Left ventricle myocardium superior (tissue), 1 donor: ENCODE results near the gene RHOB. TPM values are rescaled to one million over a fixed set of nuclear protein-coding genes. Genes with fewer than 3 reads are reported as not detected.
"Not testable (repeated sequence)": the region's sequence is repeated elsewhere in the genome, so short reads cannot be mapped to it uniquely, and the experiment has no call there.

ENCODE experiments used
- ATAC-seq: fragments of 200-7000 bp; cut with Tn5 transposase; one replicate; pipeline ENCODE4 v1.9.1; 2020; ENCODE audit warnings: mild to moderate bottlenecking, moderate library complexity
- DNase-seq: peaks from one replicate; pipeline ENCODE4 v3.0.0-alpha.2; 2020
- intact Hi-C: fragments of 100-400 bp; cut with micrococcal nuclease; formaldehyde crosslinking; loops from one replicate; pipeline ENCODE4 v1.11.0; 2022
- long read RNA-seq: library from polyadenylated mRNA; unstranded; transcript quantifications from one replicate; pipeline ENCODE4 v2.0.0, GENCODE V29; 2021
- total RNA-seq: library from RNA; stranded (reverse); fragmentation: NEBNext Ultra II Directional; extraction: Animal tissue kit (Norgen Biotek cat#: 25700); gene quantifications from one replicate; pipeline ENCODE4 v1.2.1, GENCODE V29; 2021
- donor health status: DM: no; HTN: yes; CAD: no; lungs with severe emphysema.

Gene RHOB
- total RNA-seq, result 182 TPM
- long read RNA-seq, transcript RHOB-201 (1 exons, 2,372 nt), result major isoform, 150 of 150 reads
- long read RNA-seq, partial matches to known transcripts, result 0 of 150 reads
- long read RNA-seq, other reads (novel, unspliced or antisense), result 0 of 150 reads

GRCh38 chr2:20446917-20447436 lies at the start of gene RHOB:
RHOB (plus strand) TSS chr2:20447074; CDS start chr2:20447466, 392 bp downstream.
- intact Hi-C loops, result no loop called here
- DNase-seq (peak; percentile 98), ATAC-seq (peak; percentile 86)

DNA sequence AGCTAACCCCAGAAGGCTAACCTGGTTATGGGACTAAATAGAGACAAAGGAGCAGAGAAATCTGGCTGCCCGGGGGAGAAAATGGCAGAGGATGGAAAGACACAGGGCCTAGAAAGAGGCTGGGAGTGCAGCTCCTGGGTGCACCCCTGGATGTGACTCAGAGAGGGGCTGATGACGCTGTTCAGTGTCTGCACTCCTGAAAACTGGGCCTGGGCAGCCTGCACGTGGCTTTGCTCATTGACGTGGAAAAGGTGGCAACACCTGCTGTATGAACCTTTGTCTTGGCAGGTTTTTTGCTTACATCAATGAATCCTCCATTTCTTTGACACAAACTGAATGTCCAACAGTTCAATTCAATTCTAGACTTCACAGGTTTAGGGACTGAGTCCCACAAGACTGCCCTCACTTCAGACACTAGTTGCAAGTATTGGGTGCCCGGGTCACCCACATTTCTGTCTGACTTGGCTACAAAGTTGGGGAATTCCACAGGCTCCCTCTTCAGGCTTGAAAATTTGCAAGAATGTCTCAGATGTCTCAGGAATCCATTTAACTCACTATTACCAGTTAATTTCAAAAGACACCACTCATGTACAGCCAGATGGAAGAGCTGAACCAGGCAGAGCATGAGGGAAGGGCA lies 48.9 kb upstream of the RHOB start:
- no peak for ATAC-seq
- no peak for DNase-seq
- intact Hi-C loops, result no loop called here

DNA sequence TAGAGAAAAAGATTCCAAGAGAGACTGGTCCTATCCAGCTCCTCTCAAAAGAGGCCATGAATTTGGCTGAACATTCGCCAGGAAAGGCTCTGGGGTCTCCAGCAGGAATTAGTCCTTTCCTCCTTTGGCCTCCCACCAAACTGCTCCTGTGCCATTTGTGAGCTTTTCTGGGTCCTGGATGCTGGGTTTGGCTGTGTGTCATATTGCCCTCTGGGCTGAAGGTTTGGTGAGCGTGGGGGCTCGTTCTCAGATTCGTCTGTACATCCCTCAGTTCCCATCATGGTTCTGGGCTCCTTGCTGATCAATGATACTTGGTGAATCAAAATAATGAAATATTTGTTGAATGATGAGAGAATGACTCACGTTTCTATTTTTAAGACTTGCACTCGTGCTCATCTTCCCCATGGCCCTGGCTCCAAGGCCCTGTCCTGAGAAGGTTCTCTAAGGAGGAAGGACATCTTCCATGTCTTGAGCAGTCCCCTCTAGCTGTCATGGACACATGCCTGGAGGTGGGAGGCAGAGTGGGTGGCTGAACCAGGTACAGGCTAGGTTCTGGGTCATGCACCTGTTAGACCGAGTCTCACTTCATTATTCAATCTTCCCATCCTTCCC lies 47.8 kb upstream of the RHOB start:
- intact Hi-C loops, result no loop called here
- DNase-seq, result no peak
- ATAC-seq, result no peak

DNA sequence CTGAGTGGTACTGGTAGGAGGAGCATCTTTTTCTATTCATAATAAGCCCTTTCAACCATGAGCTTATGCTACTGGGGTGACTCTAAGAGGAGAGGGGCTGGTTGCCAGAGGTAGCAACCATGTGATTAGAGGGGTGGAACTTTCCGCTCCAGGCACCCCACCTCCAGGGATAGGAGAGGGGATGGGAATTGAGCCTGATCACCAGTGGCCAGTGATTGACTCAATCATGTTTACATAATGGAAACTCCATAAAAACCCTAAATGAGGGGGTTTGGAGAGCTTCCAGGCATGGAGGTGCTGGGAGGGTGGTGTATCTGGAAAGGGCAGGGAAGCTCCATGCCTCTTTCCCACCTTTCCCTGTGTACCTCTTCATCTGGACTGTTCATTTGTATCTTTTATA lies 46.6 kb upstream of the RHOB start:
- DNase-seq (no peak), ATAC-seq (no peak)
- intact Hi-C loops, result no loop called here

DNA sequence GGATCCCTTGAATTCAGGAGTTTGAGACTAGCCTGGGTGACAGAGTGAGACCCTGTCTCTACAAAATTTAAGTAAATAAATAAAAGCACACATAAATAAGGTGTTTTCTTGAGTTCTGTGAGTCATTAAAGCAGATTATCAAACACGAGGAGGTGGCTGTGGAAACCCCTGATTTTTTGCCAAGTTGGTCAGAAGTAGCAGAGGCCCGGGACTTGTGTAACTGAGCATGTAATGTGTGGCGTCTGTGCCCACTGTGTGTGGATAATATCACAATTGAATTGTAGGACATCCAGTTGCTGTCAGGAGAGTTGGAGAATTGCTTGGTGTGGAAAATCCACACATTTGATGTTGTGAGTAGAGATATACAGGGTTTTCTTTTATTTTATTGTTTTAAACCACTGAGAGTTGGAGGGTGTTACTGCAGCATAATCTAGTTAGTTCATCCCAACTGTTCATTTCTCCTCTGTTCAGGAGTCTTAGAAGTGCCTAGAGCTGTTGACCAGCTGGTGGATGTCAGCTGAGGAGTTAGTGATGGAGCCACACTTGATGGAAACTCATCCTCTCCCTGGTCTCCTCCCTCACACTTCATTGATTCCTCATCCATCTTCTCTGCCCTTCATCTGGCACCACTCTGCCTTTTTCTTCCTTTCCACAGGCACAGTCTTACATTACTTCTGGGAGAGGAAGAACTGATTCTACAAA lies 45.9 kb upstream of the RHOB start:
- DNase-seq, result no peak
- intact Hi-C loops, result no loop called here
- no peak for ATAC-seq

DNA sequence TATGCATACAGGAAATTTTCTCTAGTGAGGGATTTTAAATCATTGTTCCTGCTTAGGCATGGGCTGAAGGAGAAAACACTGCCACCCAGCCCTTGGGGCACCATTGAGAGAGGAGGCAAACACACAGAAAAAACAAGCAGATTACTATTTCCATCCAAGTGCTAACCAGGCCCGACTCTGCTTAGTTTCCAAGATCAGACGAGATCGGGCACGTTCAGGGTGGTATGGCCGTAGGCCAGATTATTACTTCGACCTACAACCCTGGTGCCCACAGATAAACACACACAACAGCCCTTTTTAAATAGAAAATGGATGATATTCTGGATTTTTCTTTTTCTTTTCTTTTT lies 45.4 kb upstream of the RHOB start:
- intact Hi-C loops, result no loop called here
- DNase-seq (no peak), ATAC-seq (no peak)

DNA sequence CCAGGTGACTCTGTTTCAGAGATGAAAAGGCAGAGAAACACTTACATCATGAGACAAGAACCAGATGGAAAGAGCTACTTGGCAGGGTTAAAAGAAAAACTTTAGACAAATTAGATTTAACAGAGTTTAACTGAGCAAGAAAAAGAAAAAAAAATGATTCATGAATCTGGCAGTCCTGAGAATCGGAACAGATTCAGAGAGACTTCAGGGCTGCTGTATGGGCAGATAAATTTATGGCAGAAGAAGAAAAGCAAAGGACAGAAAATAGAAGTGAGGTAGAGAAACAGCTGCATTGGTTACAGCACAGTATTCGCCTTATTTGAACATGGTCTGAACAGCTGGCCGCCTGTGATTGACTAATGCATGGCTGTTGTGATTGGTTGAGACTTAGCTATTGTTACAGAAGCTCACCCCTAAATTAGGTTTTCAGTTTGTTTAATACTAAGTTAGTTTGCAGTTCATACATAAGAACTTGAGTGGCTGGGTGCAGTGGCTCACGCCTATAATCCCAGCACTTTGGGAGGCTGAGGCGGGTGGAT lies 43.0 kb upstream of the RHOB start:
- no peak for ATAC-seq
- intact Hi-C loops, result no loop called here
- DNase-seq, result no peak

GRCh38 chr2:20404950-20405349 lies 41.9 kb upstream of the RHOB start:
- DNase-seq, result no peak
- ATAC-seq, result no peak
- intact Hi-C loops, result no loop called here

GRCh38 chr2:20409039-20409438 lies 37.8 kb upstream of the RHOB start:
- intact Hi-C loops, result no loop called here
- DNase-seq (no peak), ATAC-seq (no peak)

GRCh38 chr2:20410556-20411277 lies 36.2 kb upstream of the RHOB start:
- intact Hi-C loops, result no loop called here
- DNase-seq (no peak), ATAC-seq (peak; percentile 64)

- intact Hi-C loops, result no loop called here
- peak; percentile 92 for DNase-seq
- ATAC-seq, result peak; percentile 96
Measured at GRCh38 chr2:20411361-20411894, 35.4 kb upstream of the RHOB start.

DNA sequence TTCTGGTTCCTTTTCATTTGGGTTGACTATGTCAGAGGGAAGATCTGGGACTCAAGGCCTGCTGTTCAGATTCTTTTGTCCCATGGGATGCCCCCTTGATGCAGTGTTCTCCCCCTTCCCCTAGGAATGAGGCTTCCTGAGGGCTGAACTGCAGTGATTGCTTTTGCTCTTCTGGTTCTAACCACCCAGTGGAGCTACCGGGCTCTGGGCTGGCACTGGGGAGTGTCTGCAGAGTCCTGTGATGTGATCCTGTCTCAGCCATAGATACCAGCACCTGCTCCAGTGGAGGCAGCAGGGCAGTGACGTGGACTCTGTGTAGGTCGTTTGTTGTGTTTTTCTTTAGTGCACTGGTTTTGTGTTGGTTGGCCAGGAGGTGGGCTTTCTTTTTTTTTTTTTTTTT lies 32.1 kb upstream of the RHOB start:
- DNase-seq, result no peak
- no peak for ATAC-seq
- intact Hi-C loops, result no loop called here

GRCh38 chr2:20415511-20415918 lies 31.4 kb upstream of the RHOB start:
- no peak for DNase-seq
- intact Hi-C loops, result no loop called here
- no peak for ATAC-seq

DNA sequence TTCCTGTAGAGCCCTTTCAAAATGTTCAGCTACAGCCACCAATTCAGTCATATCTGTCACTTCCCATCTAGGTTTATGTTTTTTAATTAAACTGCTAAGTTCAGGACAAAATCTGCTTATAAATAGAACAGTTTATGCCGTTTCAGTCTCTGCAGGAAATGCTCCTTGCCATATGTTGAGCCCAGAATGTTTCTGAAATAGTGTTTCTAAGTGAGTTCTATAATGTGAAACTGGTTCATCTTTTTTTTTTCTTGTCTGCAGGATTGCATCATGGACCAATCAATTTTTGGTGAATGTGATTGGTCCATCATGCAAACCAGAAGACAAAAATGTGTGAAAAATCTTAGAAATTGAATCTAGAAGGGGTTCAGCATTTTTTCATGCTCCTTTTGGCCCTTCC lies 30.2 kb upstream of the RHOB start:
- ATAC-seq (no peak), DNase-seq (no peak)
- intact Hi-C loops, result no loop called here

DNA sequence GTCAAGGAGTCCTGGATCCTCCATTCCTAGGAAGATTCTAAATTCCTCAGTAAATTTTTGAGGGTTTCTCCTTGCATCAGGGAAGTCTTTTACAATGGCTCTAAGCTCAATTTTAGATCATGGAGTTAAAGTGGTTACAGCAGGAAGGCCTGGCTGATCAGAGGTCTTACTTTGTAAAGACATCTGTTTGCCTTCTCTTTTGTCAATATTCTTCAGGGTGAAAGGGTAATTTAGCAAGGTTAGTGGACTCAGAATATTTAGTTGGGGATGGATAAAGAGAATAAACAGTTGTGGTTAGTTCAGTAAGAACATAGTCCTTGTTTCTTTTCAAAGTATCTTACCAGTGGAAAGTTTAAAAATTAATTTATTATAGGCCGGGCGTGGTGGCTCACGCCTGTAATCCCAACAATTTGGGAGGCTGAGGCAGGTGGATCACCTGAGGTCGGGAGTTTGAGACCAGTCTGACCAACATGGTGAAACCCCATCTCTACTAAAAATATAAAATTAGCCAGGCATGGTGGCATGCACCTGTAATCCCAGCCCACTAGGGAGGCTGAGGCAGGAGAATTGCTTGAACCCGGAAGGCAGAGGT lies 29.5 kb upstream of the RHOB start:
- ATAC-seq, DNase-seq, intact Hi-C loops: not testable (repeated sequence)

DNA sequence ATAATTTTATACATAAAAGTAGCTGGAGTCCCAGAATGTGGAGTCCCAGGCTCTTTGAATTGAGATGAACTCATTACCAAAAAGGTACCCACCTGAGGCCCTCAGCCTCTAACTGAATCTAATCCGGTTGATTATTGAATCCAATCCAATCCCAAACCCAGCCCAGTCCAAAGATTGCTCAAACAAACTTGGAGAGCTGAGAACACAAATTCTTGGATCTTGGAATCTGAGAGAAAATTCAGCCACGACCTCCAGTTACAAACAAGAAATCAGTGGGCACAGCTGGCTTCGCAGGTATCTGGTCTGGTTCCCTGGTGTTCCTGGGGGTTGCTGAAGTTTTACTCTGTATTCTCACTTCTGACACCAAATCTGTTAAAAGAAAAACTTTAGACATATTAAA lies 28.4 kb upstream of the RHOB start:
- intact Hi-C loops, result no loop called here
- no peak for ATAC-seq
- no peak for DNase-seq

DNA sequence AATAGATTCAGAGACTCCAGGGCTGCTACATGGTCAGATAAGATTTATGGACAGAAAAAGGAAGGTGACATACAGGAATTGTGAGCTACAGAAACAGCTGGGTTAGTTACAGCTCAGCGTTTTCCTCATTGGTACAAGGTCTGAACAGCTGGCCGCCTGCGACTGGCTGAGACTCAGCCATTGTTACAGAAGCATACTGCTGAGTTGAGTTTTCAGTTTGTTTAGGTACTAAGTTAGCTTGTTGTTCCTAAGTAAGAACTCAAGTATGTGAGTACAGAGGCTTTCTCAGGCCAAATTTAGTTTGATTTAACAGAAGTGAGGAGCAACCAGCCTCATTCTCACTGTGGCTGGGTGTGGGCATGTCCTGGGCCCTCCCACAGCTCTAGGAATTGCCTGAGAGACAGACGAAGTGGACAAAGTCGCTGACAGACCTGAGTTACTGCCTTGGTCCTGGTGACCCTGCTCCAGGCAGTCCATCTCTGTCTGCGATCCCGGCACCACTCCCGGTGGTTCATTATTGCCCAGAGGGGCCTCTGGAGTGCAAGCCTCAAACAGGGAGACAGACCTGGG lies 27.8 kb upstream of the RHOB start:
- ATAC-seq (peak; percentile 30), DNase-seq (peak; percentile 65)
- intact Hi-C loops, result no loop called here

GRCh38 chr2:20419752-20420151 lies 27.1 kb upstream of the RHOB start:
- intact Hi-C loops, result no loop called here
- DNase-seq (no peak), ATAC-seq (no peak)
